Left ventricle myocardium inferior (tissue), 1 donor: ENCODE measurements around the gene MBOAT1. TPM values are rescaled to one million over a fixed set of nuclear protein-coding genes. Genes with fewer than 3 reads are reported as not detected.

ENCODE experiments used
- DNase-seq: peaks from one replicate; pipeline ENCODE4 v3.0.0-alpha.2; 2020
- H3K27ac ChIP-seq: fragments of 200-600 bp; replicated peaks from 2 replicates; pipeline ENCODE4 v1.8.0; 2021
- H3K27me3 ChIP-seq: fragments of 200-600 bp; 2 replicates; pipeline ENCODE4 v1.8.0; 2021; ENCODE audit warnings: low read depth
- H3K36me3 ChIP-seq: fragments of 200-600 bp; 2 replicates; pipeline ENCODE4 v1.8.0; 2021
- H3K4me1 ChIP-seq: fragments of 200-600 bp; 2 replicates; pipeline ENCODE4 v1.8.0; 2021
- H3K4me3 ChIP-seq: fragments of 200-600 bp; 2 replicates; pipeline ENCODE4 v1.8.0; 2021; ENCODE audit warnings: mild to moderate bottlenecking, moderate library complexity
- H3K9me3 ChIP-seq: fragments of 200-600 bp; replicated peaks from 2 replicates; pipeline ENCODE4 v1.8.0; 2021
- intact Hi-C: fragments of 100-400 bp; cut with micrococcal nuclease; formaldehyde crosslinking; loops from one replicate; pipeline ENCODE4 v1.11.0; 2022
- total RNA-seq: library from RNA; stranded (reverse); fragmentation: NEBNext Ultra II Directional; extraction: Animal tissue kit (Norgen Biotek cat#: 25700); gene quantifications from one replicate; pipeline ENCODE4 v1.2.1, GENCODE V29; 2021
- TF ChIP-seq, protein P1 (sequence below): fragments of 200-600 bp; IDR thresholded peaks from 2 replicates; pipeline ENCODE4 v1.8.0; 2021; ENCODE audit warnings: antibody characterized with exemption, mild to moderate bottlenecking, borderline replicate concordance
- donor health status: DM: no; HTN: yes; CAD: no; lungs with severe emphysema.

MBOAT1 gene
- total RNA-seq, 1 donor from 2014 or later, result 5.6 TPM

GRCh38 chr6:20068421-20068988 lies 143.8 kb downstream of the MBOAT1 start:
- TF ChIP-seq, protein P1, sequence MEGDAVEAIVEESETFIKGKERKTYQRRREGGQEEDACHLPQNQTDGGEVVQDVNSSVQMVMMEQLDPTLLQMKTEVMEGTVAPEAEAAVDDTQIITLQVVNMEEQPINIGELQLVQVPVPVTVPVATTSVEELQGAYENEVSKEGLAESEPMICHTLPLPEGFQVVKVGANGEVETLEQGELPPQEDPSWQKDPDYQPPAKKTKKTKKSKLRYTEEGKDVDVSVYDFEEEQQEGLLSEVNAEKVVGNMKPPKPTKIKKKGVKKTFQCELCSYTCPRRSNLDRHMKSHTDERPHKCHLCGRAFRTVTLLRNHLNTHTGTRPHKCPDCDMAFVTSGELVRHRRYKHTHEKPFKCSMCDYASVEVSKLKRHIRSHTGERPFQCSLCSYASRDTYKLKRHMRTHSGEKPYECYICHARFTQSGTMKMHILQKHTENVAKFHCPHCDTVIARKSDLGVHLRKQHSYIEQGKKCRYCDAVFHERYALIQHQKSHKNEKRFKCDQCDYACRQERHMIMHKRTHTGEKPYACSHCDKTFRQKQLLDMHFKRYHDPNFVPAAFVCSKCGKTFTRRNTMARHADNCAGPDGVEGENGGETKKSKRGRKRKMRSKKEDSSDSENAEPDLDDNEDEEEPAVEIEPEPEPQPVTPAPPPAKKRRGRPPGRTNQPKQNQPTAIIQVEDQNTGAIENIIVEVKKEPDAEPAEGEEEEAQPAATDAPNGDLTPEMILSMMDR, result no peak
- intact Hi-C loops, result no loop called here
- no peak for DNase-seq

GRCh38 chr6:20061952-20062351 lies 150.3 kb downstream of the MBOAT1 start:
- Histone ChIP-seq H3K4me3 (no peak overlapping the region), H3K27me3 (no peaks in the 10 kb centered on the region), H3K36me3 (no peaks in the 10 kb centered on the region), H3K9me3 (peaks cover 7% of the 10 kb centered on the region), H3K27ac (no peak overlapping the region), H3K4me1 (no peaks in the 10 kb centered on the region)
- TF ChIP-seq, protein P1, result no peak
- intact Hi-C loops, result no loop called here
- DNase-seq, result no peak

More at GRCh38 chr6:20068421-20068988, 143.8 kb downstream of the MBOAT1 start:
- Histone ChIP-seq H3K27ac (no peak overlapping the region), H3K36me3 (no peaks in the 10 kb centered on the region), H3K4me1 (no peaks in the 10 kb centered on the region), H3K4me3 (no peak overlapping the region), H3K9me3 (peaks cover 11% of the 10 kb centered on the region), H3K27me3 (no peaks in the 10 kb centered on the region)

GRCh38 chr6:20060252-20060651 lies 152.0 kb downstream of the MBOAT1 start:
- Histone ChIP-seq H3K4me3 (no peak overlapping the region), H3K9me3 (peaks cover 7% of the 10 kb centered on the region), H3K27ac (no peak overlapping the region), H3K36me3 (no peaks in the 10 kb centered on the region), H3K4me1 (no peaks in the 10 kb centered on the region), H3K27me3 (no peaks in the 10 kb centered on the region)
- DNase-seq, result no peak
- TF ChIP-seq, protein P1, result no peak
- intact Hi-C loops, result no loop called here

- TF ChIP-seq, protein P1, result no peak
- Histone ChIP-seq H3K4me1 (no peaks in the 10 kb centered on the region), H3K9me3 (peaks cover 7% of the 10 kb centered on the region), H3K36me3 (no peaks in the 10 kb centered on the region), H3K27ac (no peak overlapping the region), H3K4me3 (no peak overlapping the region), H3K27me3 (no peaks in the 10 kb centered on the region)
- intact Hi-C loops, result no loop called here
- DNase-seq, result no peak
Observed at GRCh38 chr6:20058912-20059311, 153.4 kb downstream of the MBOAT1 start.

DNA sequence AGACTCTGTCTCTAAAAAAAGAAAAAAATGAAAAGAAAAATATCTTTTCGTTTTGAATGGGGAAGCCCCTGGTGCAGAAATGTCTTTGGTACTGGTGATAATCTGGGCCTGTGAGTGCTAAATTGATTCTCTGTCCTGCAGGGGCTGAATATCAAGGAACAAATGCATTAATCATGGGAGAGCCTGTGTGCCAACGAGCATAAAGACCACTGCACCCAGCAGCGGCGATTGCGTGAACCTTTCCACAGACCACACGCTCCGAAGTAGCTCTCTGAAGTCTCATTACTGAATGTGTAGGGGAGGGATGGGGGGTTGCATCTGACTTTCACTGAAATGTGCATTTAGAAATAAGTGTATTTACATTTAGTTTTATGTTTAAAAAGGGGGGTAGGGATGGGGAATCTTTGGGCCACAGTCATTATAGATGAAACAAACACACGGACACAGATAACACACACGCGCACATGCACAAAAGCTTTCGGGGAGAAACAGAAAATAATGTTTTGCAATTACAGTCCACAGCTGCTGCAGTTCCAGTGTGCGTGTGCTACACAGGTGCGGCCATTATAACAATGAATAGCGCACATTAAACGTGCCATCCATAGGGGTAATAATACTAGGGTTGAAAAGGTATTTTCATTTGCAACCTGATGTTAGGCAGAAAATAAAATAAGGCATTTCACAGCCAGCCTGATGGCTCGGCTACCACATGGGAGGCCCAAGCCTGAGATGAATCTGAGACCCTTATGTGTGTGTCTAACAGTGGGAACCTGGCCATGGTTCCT lies 154.0 kb downstream of the MBOAT1 start:
- H3K36me3 ChIP-seq, result no peaks in the 10 kb centered on the region
- no peak overlapping the region for H3K4me3 ChIP-seq
- H3K4me1 ChIP-seq, result no peaks in the 10 kb centered on the region
- peaks cover 7% of the 10 kb centered on the region for H3K9me3 ChIP-seq
- no peak overlapping the region for H3K27ac ChIP-seq
- no peak for DNase-seq
- no peaks in the 10 kb centered on the region for H3K27me3 ChIP-seq
- intact Hi-C loops, result no loop called here
- TF ChIP-seq, protein P1, result no peak
